Inflammatory macrophage (primary cell): ENCODE results near the gene EIF4G2.

Source experiments
- DNase-seq, 2 donors: peaks; one replicate each; pipeline ENCODE4 v3.0.0-alpha.2; 2020 to 2022

EIF4G2 gene

GRCh38 chr11:10770626-10771254 lies 38.0 kb downstream of the EIF4G2 start:
- peak; percentile 59 to 60 for DNase-seq

GRCh38 chr11:10764412-10764811 lies 44.3 kb downstream of the EIF4G2 start:
- no peak for DNase-seq

GRCh38 chr11:10763766-10764165 lies 45.0 kb downstream of the EIF4G2 start:
- no peak for DNase-seq

- no peak for DNase-seq
Observed at GRCh38 chr11:10762913-10763421, 45.8 kb downstream of the EIF4G2 start.

GRCh38 chr11:10762185-10762584 lies 46.5 kb downstream of the EIF4G2 start:
- no peak for DNase-seq

- no peak for DNase-seq
Observed at GRCh38 chr11:10761085-10761698, 47.5 kb downstream of the EIF4G2 start.

- DNase-seq, result peak in 1 of 2 donors; percentile 7
Observed at GRCh38 chr11:10758957-10759356, 49.8 kb downstream of the EIF4G2 start.

- no peak for DNase-seq
Observed at GRCh38 chr11:10752486-10752885, 56.2 kb downstream of the EIF4G2 start.

GRCh38 chr11:10752061-10752460 lies 56.7 kb downstream of the EIF4G2 start:
- no peak for DNase-seq

- no peak for DNase-seq
Observed at GRCh38 chr11:10751581-10751940, 57.2 kb downstream of the EIF4G2 start.

GRCh38 chr11:10750838-10751580 lies 57.7 kb downstream of the EIF4G2 start, which contains the start of gene CTR9:
TSS of gene CTR9 (plus strand) at chr11:10751246. CDS start at chr11:10751413, 167 bp downstream.
- peak; percentile 88 to 91 for DNase-seq

- DNase-seq, result no peak
Observed at GRCh38 chr11:10749476-10749875, 59.2 kb downstream of the EIF4G2 start.

- DNase-seq, result no peak
Observed at GRCh38 chr11:10747733-10748132, 61.0 kb downstream of the EIF4G2 start.
